HEK293 (cell line): ENCODE measurements around the gene ZNF70.

Experiments
- CTCF ChIA-PET: fragments of 350-600 bp; formaldehyde crosslinking; extraction: SDS; loops from one replicate; lab custom pipeline; 2021; ENCODE audit warnings: antibody characterized with exemption; lab: Yijun Ruan, JAX
- POLR2A ChIA-PET: fragments of 300-600 bp; formaldehyde crosslinking; extraction: SDS; loops from one replicate; lab custom pipeline; 2020; ENCODE audit warnings: antibody characterized with exemption, inconsistent platforms; lab: Yijun Ruan, JAX
- H3K27ac ChIP-seq: fragments of 200-500 bp; sonication (Bioruptor generic); 2 replicates; pipeline ENCODE4 v1.5.1; 2014; ENCODE audit warnings: low read depth, low read length, control low read depth, inconsistent platforms; ENCODE audit errors: extremely low read depth
- H3K36me3 ChIP-seq, 2 experiments: fragments of 200-500 bp in 1 of 2; sonication (Bioruptor generic) in 1 of 2; 1 replicate in 1 of 2; 2 replicates in 1 of 2; pipeline ENCODE4 v1.5.1; 2014 to 2017; ENCODE audit warnings: inconsistent platforms in 2 of 2, low read length in 2 of 2; ENCODE audit not compliant: control insufficient read depth in 2 of 2, insufficient read depth in 1 of 2
- H3K4me1 ChIP-seq: fragments of 200-500 bp; sonication (Bioruptor generic); 2 replicates; pipeline ENCODE4 v1.5.1; 2014; ENCODE audit warnings: mild to moderate bottlenecking, low read length, inconsistent platforms; ENCODE audit not compliant: control insufficient read depth, insufficient read depth
- H3K4me3 ChIP-seq: 2 replicates; pipeline ENCODE4 v1.5.1; 2011; ENCODE audit warnings: low read depth, mild to moderate bottlenecking, control low read depth, low read length, moderate library complexity
- H3K9me3 ChIP-seq: fragments of 200-500 bp; sonication (Bioruptor generic); 2 replicates; pipeline ENCODE4 v1.5.1; 2014; ENCODE audit warnings: low read depth, low read length, inconsistent platforms; ENCODE audit not compliant: control insufficient read depth, insufficient read depth
- BCL11A ChIP-seq: fragments of 450-650 bp; formaldehyde crosslinking; IDR thresholded peaks from 2 replicates; pipeline ENCODE4 v1.5.1; 2016; ENCODE audit warnings: low read depth, missing biosample characterization, missing genetic modification characterization
- PRDM1 ChIP-seq: fragments of 450-650 bp; formaldehyde crosslinking; IDR thresholded peaks from 2 replicates; pipeline ENCODE4; 2016; ENCODE audit warnings: missing biosample characterization, missing genetic modification characterization
- PRDM2 ChIP-seq: fragments of 450-650 bp; formaldehyde crosslinking; IDR thresholded peaks from 2 replicates; pipeline ENCODE4 v1.5.1; 2016; ENCODE audit warnings: missing biosample characterization, missing genetic modification characterization, borderline replicate concordance
- ZBTB48 ChIP-seq: fragments of 450-650 bp; formaldehyde crosslinking; IDR thresholded peaks from 2 replicates; pipeline ENCODE4 v1.5.1; 2016; ENCODE audit warnings: missing biosample characterization, missing genetic modification characterization
- ZFP69B ChIP-seq: fragments of 450-650 bp; formaldehyde crosslinking; IDR thresholded peaks from 2 replicates; pipeline ENCODE4 v1.5.1; 2016; ENCODE audit warnings: missing biosample characterization, missing genetic modification characterization
- ZIC2 ChIP-seq: fragments of 450-650 bp; formaldehyde crosslinking; IDR thresholded peaks from 2 replicates; pipeline ENCODE4 v1.5.1; 2016; ENCODE audit warnings: missing biosample characterization, missing genetic modification characterization
- ZNF223 ChIP-seq: fragments of 450-650 bp; formaldehyde crosslinking; IDR thresholded peaks from 2 replicates; pipeline ENCODE4 v1.5.1; 2016; ENCODE audit warnings: missing biosample characterization, missing genetic modification characterization
- ZNF645 ChIP-seq: fragments of 450-650 bp; formaldehyde crosslinking; IDR thresholded peaks from 2 replicates; pipeline ENCODE4; 2016; ENCODE audit warnings: missing biosample characterization, missing genetic modification characterization
- ZNF658 ChIP-seq: fragments of 450-650 bp; formaldehyde crosslinking; IDR thresholded peaks from 2 replicates; pipeline ENCODE4; 2016; ENCODE audit warnings: missing biosample characterization, missing genetic modification characterization
- ZSCAN4 ChIP-seq: fragments of 450-650 bp; formaldehyde crosslinking; IDR thresholded peaks from 2 replicates; pipeline ENCODE4 v1.5.1; 2017; ENCODE audit warnings: missing biosample characterization, missing genetic modification characterization
- TF ChIP-seq, protein P1 (sequence below): fragments of 450-650 bp; formaldehyde crosslinking; IDR thresholded peaks from 2 replicates; pipeline ENCODE4 v1.5.1; 2016; ENCODE audit warnings: missing biosample characterization, missing genetic modification characterization
- TF ChIP-seq, protein P2 (sequence below): fragments of 450-650 bp; formaldehyde crosslinking; IDR thresholded peaks from 2 replicates; pipeline ENCODE4 v1.5.1; 2016; ENCODE audit warnings: missing biosample characterization, missing genetic modification characterization
- TF ChIP-seq, protein P3 (sequence below): fragments of 450-650 bp; formaldehyde crosslinking; IDR thresholded peaks from 2 replicates; pipeline ENCODE4 v1.5.1; 2016; ENCODE audit warnings: missing biosample characterization, missing genetic modification characterization

The ZNF70 gene

DNA sequence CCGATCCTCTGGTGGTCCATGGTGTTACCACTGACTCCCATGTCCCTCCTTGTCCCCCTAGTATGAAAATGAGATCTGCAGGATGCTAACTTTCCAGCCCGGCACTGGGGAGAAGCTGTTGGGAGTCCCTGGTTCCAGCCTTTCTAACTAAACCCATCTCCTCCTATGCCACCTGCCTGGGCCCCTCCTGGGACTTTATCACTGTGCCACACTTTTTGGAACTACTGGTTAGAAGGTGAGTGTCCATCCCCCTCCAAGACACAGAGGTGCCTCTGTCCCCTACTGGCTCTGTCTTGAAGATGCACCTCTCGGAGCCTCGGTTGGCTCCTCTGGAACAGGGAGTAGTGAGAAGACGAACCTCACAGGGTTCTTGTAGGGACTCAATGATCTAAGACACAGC lies 60.2 kb downstream of the ZNF70 start, which contains the start of gene RGL4:
Gene RGL4, plus strand, starts transcription at position 301 of the 400 bp plus-strand sequence. CDS start 1,018 bp downstream, outside the sequence.
- Histone ChIP-seq H3K9me3 (no peaks in the 10 kb centered on the region), H3K36me3 (peaks cover 4 to 90% of the 10 kb centered on the region in 2 experiments; a peak in 1 of 3 replicates), H3K4me1 (no peaks in the 10 kb centered on the region), H3K4me3 (no peak within 1 kb of the TSS), H3K27ac (no peak within 1 kb of the TSS)
- ChIA-PET CTCF (no interaction called here), POLR2A (interaction anchor here (1.1 kb wide), 1 partner anchor 27 kb away, joined by 3 read pairs; no protein-coding TSS in a partner anchor)
- TF ChIP-seq PRDM1 (tag by site-specific recombination) (no peak), ZNF223 (no peak), PRDM2 (tag by site-specific recombination) (no peak), ZNF645 (tag by site-specific recombination) (no peak), ZIC2 (tag by site-specific recombination) (no peak), BCL11A (tag by site-specific recombination) (no peak), ZFP69B (tag by site-specific recombination) (no peak), ZNF658 (no peak), ZBTB48 (tag by site-specific recombination) (no peak), ZSCAN4 (tag by site-specific recombination) (no peak)
- TF ChIP-seq, protein P1, sequence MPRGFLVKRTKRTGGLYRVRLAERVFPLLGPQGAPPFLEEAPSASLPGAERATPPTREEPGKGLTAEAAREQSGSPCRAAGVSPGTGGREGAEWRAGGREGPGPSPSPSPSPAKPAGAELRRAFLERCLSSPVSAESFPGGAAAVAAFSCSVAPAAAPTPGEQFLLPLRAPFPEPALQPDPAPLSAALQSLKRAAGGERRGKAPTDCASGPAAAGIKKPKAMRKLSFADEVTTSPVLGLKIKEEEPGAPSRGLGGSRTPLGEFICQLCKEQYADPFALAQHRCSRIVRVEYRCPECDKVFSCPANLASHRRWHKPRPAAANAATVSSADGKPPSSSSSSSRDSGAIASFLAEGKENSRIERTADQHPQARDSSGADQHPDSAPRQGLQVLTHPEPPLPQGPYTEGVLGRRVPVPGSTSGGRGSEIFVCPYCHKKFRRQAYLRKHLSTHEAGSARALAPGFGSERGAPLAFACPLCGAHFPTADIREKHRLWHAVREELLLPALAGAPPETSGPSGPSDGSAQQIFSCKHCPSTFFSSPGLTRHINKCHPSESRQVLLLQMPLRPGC (tag by site-specific recombination): no peak
- TF ChIP-seq, protein P2, sequence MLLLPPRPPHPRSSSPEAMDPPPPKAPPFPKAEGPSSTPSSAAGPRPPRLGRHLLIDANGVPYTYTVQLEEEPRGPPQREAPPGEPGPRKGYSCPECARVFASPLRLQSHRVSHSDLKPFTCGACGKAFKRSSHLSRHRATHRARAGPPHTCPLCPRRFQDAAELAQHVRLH (tag by site-specific recombination): no peak
- TF ChIP-seq, protein P3, sequence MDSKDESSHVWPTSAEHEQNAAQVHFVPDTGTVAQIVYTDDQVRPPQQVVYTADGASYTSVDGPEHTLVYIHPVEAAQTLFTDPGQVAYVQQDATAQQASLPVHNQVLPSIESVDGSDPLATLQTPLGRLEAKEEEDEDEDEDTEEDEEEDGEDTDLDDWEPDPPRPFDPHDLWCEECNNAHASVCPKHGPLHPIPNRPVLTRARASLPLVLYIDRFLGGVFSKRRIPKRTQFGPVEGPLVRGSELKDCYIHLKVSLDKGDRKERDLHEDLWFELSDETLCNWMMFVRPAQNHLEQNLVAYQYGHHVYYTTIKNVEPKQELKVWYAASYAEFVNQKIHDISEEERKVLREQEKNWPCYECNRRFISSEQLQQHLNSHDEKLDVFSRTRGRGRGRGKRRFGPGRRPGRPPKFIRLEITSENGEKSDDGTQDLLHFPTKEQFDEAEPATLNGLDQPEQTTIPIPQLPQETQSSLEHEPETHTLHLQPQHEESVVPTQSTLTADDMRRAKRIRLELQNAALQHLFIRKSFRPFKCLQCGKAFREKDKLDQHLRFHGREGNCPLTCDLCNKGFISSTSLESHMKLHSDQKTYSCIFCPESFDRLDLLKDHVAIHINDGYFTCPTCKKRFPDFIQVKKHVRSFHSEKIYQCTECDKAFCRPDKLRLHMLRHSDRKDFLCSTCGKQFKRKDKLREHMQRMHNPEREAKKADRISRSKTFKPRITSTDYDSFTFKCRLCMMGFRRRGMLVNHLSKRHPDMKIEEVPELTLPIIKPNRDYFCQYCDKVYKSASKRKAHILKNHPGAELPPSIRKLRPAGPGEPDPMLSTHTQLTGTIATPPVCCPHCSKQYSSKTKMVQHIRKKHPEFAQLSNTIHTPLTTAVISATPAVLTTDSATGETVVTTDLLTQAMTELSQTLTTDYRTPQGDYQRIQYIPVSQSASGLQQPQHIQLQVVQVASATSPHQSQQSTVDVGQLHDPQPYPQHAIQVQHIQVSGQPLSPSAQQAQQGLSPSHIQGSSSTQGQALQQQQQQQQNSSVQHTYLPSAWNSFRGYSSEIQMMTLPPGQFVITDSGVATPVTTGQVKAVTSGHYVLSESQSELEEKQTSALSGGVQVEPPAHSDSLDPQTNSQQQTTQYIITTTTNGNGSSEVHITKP (tag by site-specific recombination): no peak
- TF ChIP-seq, all 188 proteins: peak for 0
